ENCODE data around the gene SI.

DNA sequence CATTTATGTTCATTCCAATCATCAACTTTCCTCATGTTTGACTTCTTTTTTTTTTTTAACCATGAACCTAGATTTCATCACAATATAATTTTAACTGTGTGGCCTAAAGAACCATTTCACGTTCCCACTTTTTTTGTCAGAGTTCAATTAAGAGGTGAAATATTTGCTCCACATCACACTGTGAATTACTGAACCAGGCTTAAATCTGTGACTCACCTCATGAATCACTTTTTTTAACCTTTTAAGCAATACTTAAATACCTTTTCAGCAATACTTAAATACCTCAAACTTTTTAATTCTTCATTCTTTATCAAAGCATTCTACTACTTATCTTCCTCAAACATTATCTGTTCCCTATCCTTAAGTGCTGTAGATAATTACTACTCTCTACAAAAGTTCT lies 137.6 kb downstream of the SI start:
- TF ChIP-seq EZH2 (IDR thresholded peaks at IDR 0.05; ENCODE audit: insufficient read depth, poor library complexity, severe bottlenecking) (no peak), EZH2phosphoT487 (IDR thresholded peaks at IDR 0.05; ENCODE audit: insufficient read depth, low read depth) (no peak)
